ENCODE measurements around the gene GOT1. TPM values are rescaled to one million over a fixed set of nuclear protein-coding genes. Genes with fewer than 3 reads are reported as not detected.

GOT1 gene
- total RNA-seq = 23.7 and 26.9 TPM in 2 replicates
- long read RNA-seq, transcript GOT1-201 (9 exons, 2,923 nt) = major isoform, 294 of 323 reads
- long read RNA-seq, partial matches to known transcripts = 3 of 323 reads
- long read RNA-seq, other reads (novel, unspliced or antisense) = 24 of 323 reads

DNA sequence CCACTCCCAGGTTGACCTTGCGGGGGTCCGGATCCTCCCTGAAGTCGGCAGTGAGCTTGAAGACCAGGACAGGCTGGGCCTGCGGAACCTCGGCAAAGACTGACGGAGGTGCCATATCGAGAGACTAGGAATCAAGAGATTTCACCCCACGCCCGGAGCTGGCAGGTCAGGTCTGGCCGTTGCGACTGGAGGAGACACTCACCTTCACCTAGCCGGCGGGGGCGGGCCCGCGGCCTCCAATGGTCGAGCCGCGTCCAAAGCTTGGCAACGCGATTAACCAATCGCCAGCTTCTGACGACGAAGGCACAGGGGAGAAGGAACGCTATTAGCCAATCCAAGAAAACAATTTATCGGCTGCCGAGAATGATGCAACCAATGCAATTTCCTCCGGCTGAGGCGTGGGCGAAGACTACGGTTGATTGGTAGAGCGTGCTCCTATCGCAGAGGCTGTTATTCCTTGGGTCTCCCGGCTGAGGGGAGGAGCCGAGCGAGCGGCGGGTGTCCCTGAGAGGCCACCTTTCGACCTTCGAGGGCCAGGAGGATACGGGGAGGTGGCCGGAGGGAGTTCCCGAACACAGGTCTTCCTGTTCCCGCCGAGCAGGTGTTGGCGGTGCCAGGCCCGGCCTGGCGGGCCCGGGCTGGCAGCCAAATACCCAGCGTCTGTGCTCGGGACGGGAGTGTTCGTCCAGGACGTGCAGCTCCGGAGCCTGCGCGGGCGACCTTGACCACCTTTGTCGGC is at the start of gene GOT1:
Gene GOT1 (minus strand): TSS at position 174 of the 739 bp plus-strand sequence. CDS start 59 bp downstream, at position 115.
- TF ChIP-seq, protein P1, sequence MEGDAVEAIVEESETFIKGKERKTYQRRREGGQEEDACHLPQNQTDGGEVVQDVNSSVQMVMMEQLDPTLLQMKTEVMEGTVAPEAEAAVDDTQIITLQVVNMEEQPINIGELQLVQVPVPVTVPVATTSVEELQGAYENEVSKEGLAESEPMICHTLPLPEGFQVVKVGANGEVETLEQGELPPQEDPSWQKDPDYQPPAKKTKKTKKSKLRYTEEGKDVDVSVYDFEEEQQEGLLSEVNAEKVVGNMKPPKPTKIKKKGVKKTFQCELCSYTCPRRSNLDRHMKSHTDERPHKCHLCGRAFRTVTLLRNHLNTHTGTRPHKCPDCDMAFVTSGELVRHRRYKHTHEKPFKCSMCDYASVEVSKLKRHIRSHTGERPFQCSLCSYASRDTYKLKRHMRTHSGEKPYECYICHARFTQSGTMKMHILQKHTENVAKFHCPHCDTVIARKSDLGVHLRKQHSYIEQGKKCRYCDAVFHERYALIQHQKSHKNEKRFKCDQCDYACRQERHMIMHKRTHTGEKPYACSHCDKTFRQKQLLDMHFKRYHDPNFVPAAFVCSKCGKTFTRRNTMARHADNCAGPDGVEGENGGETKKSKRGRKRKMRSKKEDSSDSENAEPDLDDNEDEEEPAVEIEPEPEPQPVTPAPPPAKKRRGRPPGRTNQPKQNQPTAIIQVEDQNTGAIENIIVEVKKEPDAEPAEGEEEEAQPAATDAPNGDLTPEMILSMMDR (IDR thresholded peaks at IDR 0.05; ENCODE audit: unreplicated experiment) = no peak
- H3K4me1 Mint-ChIP-seq (ENCODE audit: low read depth) = peaks cover 23% of the 10 kb centered on the region
- H3K27ac Mint-ChIP-seq = peak within 1 kb of the TSS; percentile 98
- no peaks in the 10 kb centered on the region for H3K27me3 Mint-ChIP-seq
- peak; percentile 92 for DNase-seq (ENCODE audit: low spot score, unreplicated experiment)
- no peaks in the 10 kb centered on the region for H3K36me3 Mint-ChIP-seq (ENCODE audit: insufficient read depth)
- no peaks in the 10 kb centered on the region for H3K9me3 Mint-ChIP-seq (ENCODE audit: low read depth)
- H3K4me3 Mint-ChIP-seq (ENCODE audit: low read depth) = peak within 1 kb of the TSS; percentile 90

DNA sequence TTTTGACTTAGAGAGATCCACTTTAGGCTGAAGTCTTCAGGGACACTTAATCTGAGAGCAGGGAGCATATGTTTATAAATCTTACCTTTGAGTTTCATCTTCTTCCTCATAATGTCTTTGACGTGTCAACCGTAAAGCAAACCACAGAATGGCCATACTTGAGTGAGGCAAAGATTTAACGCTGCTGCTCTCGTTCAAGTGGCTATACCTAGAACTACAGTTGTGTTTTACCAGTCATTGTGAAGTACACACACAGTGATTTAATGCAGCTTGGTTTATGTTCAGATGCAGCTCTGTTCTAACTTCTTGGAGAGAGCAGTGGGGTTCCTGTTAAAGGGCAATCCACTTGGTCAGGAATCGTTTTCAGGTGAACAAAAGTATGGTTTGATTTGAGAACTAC is 39.9 kb upstream of the GOT1 start:
- H3K27me3 Mint-ChIP-seq = peaks cover 16% of the 10 kb centered on the region
- H3K9me3 Mint-ChIP-seq (ENCODE audit: low read depth) = no peaks in the 10 kb centered on the region
- no peak overlapping the region for H3K27ac Mint-ChIP-seq
- no peaks in the 10 kb centered on the region for H3K36me3 Mint-ChIP-seq (ENCODE audit: insufficient read depth)
- TF ChIP-seq, protein P1 (IDR thresholded peaks at IDR 0.05; ENCODE audit: unreplicated experiment) = no peak
- DNase-seq (ENCODE audit: low spot score, unreplicated experiment) = no peak
- H3K4me1 Mint-ChIP-seq (ENCODE audit: low read depth) = peaks cover 2% of the 10 kb centered on the region
- no peak overlapping the region for H3K4me3 Mint-ChIP-seq (ENCODE audit: low read depth)

DNA sequence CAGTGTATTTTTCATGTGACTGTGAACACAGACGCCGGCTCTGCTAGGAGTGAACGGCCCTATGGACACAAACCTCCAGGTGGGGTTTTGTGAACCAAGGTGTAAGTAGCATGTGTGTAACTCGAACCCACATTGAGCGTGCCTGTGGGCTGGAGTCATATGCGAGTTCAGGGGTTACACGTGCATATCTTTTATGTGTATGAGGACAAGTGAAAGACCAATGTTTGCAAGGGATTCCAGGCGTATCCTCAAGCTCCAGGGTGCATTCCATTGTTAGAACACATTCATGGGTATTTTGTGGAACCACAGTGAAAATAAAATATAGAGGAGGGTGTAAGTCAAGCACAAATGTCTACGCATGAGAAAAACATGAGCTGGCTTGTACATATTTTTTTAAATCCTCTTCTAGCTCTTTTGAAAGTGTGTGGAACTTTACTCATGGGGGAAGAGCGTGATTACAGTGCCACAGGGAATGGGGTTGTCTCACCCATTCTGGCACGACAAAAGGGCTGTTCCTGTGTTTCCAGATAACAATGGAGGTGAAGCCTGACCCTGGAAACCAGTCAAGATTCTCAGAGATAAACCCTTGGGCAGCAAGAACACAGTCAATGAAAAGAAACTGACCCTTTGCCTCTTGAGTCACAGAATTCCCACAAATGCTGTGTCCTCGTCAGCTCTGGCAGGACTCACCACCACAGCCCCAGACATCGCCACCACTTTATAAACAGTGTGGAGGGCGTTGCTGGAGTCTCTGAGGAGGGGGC is 37.0 kb upstream of the GOT1 start:
- Mint-ChIP-seq H3K9me3 (ENCODE audit: low read depth) (no peaks in the 10 kb centered on the region), H3K27me3 (peaks cover 16% of the 10 kb centered on the region), H3K36me3 (ENCODE audit: insufficient read depth) (no peaks in the 10 kb centered on the region), H3K4me1 (ENCODE audit: low read depth) (peaks cover 2% of the 10 kb centered on the region), H3K4me3 (ENCODE audit: low read depth) (no peak overlapping the region), H3K27ac (no peak overlapping the region)
- TF ChIP-seq, protein P1 (IDR thresholded peaks at IDR 0.05; ENCODE audit: unreplicated experiment) = no peak
- no peak for DNase-seq (ENCODE audit: low spot score, unreplicated experiment)

DNA sequence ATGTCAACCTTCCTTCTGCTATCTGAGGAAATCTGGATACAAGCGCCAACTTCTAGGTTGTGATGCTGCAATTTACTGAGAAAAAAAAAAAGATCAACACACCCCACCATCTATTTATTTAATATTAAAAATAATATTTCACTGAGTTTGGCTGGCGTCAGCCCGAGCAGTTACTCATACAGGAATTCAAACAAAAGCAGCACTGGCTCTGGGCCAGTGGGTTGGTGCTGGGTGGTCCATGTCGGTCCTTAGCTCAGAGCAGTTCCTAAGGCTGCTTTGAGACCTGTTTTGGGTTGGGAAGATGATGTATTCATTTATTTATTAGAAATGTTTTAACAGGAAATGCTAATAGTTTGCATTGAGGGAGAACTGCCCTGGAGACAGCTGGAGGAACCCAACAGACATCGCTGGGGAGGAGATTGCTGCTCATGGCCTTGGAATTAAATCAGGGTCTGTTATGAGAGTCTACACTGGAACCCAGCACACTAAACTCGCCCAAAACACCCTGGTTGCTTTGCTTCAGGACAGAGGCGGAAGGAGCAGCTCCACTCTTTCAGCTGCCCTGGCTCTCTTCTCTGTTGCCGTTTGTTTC is 36.3 kb upstream of the GOT1 start:
- no peaks in the 10 kb centered on the region for H3K36me3 Mint-ChIP-seq (ENCODE audit: insufficient read depth)
- DNase-seq (ENCODE audit: low spot score, unreplicated experiment) = no peak
- peaks cover 2% of the 10 kb centered on the region for H3K4me1 Mint-ChIP-seq (ENCODE audit: low read depth)
- no peak overlapping the region for H3K27ac Mint-ChIP-seq
- no peak overlapping the region for H3K4me3 Mint-ChIP-seq (ENCODE audit: low read depth)
- TF ChIP-seq, protein P1 (IDR thresholded peaks at IDR 0.05; ENCODE audit: unreplicated experiment) = no peak
- peaks cover 16% of the 10 kb centered on the region for H3K27me3 Mint-ChIP-seq
- H3K9me3 Mint-ChIP-seq (ENCODE audit: low read depth) = no peaks in the 10 kb centered on the region

DNA sequence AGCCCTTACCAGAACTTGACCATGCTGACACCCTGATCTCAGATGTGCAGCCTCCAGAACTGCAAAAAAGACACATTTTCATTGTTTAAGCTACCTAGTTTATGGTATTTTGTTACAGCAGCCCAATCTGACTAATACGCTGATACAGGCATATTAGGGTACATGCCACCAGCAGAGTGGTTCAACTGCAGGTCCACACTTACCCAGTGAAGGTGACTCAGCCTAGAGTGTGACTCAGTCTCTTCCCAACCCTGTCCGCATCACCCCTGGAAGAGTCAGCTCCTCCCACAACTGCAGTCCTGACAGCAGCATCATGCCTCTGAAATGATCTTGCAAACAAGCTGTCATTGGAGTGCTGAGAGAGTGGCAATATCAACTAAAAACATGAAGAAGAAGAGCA is 30.8 kb upstream of the GOT1 start:
- H3K36me3 Mint-ChIP-seq (ENCODE audit: insufficient read depth) = no peaks in the 10 kb centered on the region
- no peak overlapping the region for H3K4me3 Mint-ChIP-seq (ENCODE audit: low read depth)
- no peak overlapping the region for H3K27ac Mint-ChIP-seq
- TF ChIP-seq, protein P1 (IDR thresholded peaks at IDR 0.05; ENCODE audit: unreplicated experiment) = no peak
- no peaks in the 10 kb centered on the region for H3K9me3 Mint-ChIP-seq (ENCODE audit: low read depth)
- DNase-seq (ENCODE audit: low spot score, unreplicated experiment) = no peak
- peaks cover 14% of the 10 kb centered on the region for H3K27me3 Mint-ChIP-seq
- peaks cover 1% of the 10 kb centered on the region for H3K4me1 Mint-ChIP-seq (ENCODE audit: low read depth)

All from progenitor cell of endocrine pancreas (in vitro differentiated cells).